ENCODE measurements around the gene GANC. TPM values are rescaled to one million over a fixed set of nuclear protein-coding genes. Genes with fewer than 3 reads are reported as not detected.

Gene GANC
- total RNA-seq, 1 donor from 2014 or later: 122 TPM

- H3K36me3 ChIP-seq: peaks cover 47% of the 10 kb centered on the region
- no peaks in the 10 kb centered on the region for H3K27me3 ChIP-seq (ENCODE audit: low read depth)
- DNase-seq: no peak
These were observed 87.6 kb downstream of the GANC start for GRCh38 chr15:42360535-42361112.

DNA sequence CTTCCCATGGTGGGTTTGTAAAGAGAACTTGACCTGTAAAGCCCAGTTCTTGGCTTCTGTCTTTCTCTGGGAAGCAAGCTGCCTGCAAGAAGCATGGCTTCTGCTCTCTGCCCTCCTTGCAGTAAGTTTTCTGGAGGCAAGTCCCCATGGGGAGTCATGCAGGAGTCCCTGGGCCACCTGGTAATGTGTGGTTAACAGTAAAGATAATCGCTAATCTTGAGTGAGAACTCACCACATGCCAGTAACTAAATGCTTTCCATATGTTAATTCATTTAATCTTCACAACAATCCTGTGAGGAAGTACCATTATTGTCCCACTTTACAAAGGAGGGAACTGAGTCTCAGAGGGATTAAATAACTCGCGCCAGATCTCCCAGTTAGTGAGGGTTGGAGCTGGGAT is 90.5 kb downstream of the GANC start:
- Histone ChIP-seq H3K4me3 (no peak overlapping the region), H3K36me3 (peaks cover 24% of the 10 kb centered on the region), H3K4me1 (peaks cover 20% of the 10 kb centered on the region), H3K27ac (no peak overlapping the region), H3K9me3 (no peaks in the 10 kb centered on the region), H3K27me3 (ENCODE audit: low read depth) (no peaks in the 10 kb centered on the region)
- intact Hi-C loops (cut with DNase I): no loop called here
- ATAC-seq (no peak), DNase-seq (no peak)
- no peak for TF ChIP-seq CTCF (IDR thresholded peaks at IDR 0.05)

More at GRCh38 chr15:42360535-42361112, 87.6 kb downstream of the GANC start:
- no peak for TF ChIP-seq CTCF (IDR thresholded peaks at IDR 0.05)
- H3K27ac ChIP-seq: no peak overlapping the region
- intact Hi-C loops (cut with DNase I): no loop called here
- no peaks in the 10 kb centered on the region for H3K4me1 ChIP-seq
- ATAC-seq: no peak
- no peaks in the 10 kb centered on the region for H3K9me3 ChIP-seq
- no peak overlapping the region for H3K4me3 ChIP-seq

- H3K4me3 ChIP-seq: no peak overlapping the region
- no peaks in the 10 kb centered on the region for H3K9me3 ChIP-seq
- no peak overlapping the region for H3K27ac ChIP-seq
- H3K36me3 ChIP-seq: peaks cover 24% of the 10 kb centered on the region
- intact Hi-C loops (cut with DNase I): no loop called here
- TF ChIP-seq CTCF (IDR thresholded peaks at IDR 0.05): no peak
- ATAC-seq: no peak
- DNase-seq: no peak
- peaks cover 20% of the 10 kb centered on the region for H3K4me1 ChIP-seq
- H3K27me3 ChIP-seq (ENCODE audit: low read depth): no peaks in the 10 kb centered on the region
These were observed 90.9 kb downstream of the GANC start for GRCh38 chr15:42363942-42364341.

DNA sequence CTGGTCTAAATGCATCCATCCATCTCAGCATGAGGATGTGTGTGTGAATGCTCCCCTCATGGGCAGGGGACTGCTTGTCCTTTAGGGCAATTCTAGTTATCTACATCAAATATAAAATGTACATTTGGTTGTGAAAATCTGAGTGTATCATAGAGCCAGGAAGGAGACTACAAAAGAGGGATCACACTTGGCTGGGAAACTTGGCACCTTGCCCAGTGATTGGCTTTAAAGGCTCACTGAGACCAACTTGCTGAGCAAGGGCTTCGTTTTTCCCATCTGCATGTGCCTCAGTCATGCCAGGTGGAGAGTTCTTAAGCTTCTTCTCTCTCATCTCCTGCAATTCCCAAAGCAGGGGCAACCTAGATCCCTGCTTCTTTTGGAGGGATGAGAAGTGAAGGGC is 91.5 kb downstream of the GANC start:
- Histone ChIP-seq H3K36me3 (peaks cover 20% of the 10 kb centered on the region), H3K9me3 (no peaks in the 10 kb centered on the region), H3K27me3 (ENCODE audit: low read depth) (no peaks in the 10 kb centered on the region), H3K4me3 (no peak overlapping the region), H3K4me1 (peaks cover 20% of the 10 kb centered on the region), H3K27ac (no peak overlapping the region)
- intact Hi-C loops (cut with DNase I): no loop called here
- ATAC-seq: no peak
- TF ChIP-seq CTCF (IDR thresholded peaks at IDR 0.05): no peak
- DNase-seq: no peak

- H3K27me3 ChIP-seq (ENCODE audit: low read depth): no peaks in the 10 kb centered on the region
- no peak overlapping the region for H3K27ac ChIP-seq
- intact Hi-C loops (cut with DNase I): no loop called here
- no peak for ATAC-seq
- H3K9me3 ChIP-seq: no peaks in the 10 kb centered on the region
- peaks cover 6% of the 10 kb centered on the region for H3K36me3 ChIP-seq
- H3K4me3 ChIP-seq: no peak overlapping the region
- TF ChIP-seq CTCF (IDR thresholded peaks at IDR 0.05): no peak
- peaks cover 20% of the 10 kb centered on the region for H3K4me1 ChIP-seq
- no peak for DNase-seq
These were observed 93.0 kb downstream of the GANC start for GRCh38 chr15:42365921-42366550.

Data from lower lobe of right lung (tissue), 2 donors.